HG03064 (cell line): ENCODE measurements around the gene ANKMY1.
"Not testable (repeated sequence)": the region's sequence is repeated elsewhere in the genome, so short reads cannot be mapped to it uniquely, and the experiment has no call there.

Source experiments
- ATAC-seq: cut with Tn5 transposase; IDR thresholded peaks from one replicate; pipeline ENCODE4 v1.9.1; 2021; ENCODE audit warnings: low read depth; ENCODE audit not compliant: unreplicated experiment

ANKMY1 gene

DNA sequence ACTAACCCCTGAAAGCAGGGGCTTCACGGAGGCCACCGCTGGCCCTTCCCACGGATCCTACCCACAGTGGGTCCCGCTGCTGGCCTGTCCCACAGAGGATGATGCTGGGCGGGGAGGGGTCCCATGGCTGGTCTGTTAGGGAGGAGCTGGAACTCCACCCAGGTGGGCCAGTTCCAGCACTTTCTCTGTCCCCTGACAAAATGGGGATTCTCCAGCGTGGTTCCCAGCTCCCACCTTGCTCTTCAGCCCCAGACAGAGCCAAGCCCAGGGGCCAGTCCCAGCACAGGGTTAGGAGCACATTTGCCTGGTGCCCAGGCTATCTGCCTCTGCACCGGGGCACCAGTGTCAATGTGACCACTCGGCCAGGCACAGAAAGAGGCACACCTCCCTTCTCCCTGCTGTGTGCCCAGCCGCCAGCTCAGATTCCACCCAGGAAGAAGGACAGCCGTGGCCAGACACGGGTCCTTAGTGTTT lies 50.0 kb downstream of the ANKMY1 start:
- ATAC-seq, result no peak

DNA sequence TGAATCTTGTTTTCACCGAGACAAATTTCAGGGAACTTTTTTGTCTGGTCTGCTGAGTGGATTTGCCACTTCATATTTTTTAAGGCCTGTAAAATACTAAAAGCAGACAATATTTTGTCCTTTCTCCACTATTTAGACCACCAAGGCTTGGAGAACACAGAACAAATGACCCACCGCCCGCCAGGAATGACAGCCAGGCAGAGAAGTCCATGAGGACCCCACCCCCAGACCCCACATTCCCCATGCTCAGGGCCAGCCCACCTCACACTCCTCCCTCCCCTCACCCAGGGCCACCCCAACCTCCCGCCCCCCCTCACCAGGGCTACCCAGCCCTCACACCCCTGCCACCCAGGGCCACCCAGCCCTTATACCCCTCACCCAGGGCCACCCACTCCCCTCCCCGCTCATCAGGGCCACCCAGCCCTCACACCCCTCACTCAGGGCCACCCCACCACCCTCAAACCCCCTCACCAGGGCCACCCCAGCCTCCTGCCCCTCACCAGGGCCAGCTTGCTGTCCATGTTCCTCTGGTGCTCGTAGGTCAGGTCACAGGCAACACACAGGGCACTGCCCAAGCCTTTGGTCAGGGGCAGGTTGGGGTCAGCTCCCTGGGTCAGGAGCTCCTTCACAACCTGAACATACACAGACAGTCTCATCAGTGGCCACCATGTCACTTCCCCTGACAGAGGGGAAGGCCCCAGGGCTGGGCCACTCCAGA lies 50.6 kb downstream of the ANKMY1 start:
- ATAC-seq, result no peak

GRCh38 chr2:240506406-240507059 lies 51.3 kb downstream of the ANKMY1 start:
- ATAC-seq, result no peak

DNA sequence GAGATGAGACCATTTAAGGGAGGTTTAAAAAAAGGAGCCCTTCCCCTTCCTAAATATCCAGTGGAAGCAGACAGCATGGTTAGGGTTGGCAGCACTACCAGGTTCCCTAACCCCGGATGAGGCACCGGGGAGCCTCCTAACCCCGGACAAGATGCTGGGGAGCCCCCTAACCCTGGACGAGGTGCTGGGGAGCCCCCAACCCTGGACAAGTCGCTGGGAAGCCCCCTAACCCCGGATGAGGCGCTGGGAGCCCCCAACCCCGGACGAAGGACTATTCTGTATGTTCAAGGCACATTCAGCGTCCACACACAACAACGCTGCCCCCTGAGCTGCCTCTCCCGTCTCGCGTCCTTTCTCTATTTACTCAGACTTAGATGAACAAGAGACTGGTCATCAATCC lies 51.9 kb downstream of the ANKMY1 start:
- no peak for ATAC-seq

DNA sequence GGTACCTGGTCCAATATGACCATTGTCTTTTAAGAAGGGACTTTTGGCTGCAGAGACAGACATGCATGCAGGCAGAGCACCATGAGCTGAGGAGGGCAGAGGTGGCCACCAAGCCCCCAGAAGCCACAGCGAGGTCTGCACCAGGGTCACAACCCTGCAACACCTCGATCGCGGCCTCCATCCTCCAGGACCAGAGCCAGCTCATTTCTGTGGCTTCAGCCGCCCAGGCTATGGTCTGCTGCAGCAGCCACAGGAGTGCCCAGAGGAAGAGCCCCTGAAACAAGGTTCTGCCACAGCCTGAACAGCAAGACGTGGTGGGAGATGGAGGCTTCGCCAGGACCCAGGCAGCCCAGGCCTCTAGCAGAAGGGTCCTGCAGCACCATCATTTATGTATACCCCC lies 53.9 kb downstream of the ANKMY1 start:
- no peak for ATAC-seq

GRCh38 chr2:240503375-240503774 lies 54.4 kb downstream of the ANKMY1 start:
- no peak for ATAC-seq

DNA sequence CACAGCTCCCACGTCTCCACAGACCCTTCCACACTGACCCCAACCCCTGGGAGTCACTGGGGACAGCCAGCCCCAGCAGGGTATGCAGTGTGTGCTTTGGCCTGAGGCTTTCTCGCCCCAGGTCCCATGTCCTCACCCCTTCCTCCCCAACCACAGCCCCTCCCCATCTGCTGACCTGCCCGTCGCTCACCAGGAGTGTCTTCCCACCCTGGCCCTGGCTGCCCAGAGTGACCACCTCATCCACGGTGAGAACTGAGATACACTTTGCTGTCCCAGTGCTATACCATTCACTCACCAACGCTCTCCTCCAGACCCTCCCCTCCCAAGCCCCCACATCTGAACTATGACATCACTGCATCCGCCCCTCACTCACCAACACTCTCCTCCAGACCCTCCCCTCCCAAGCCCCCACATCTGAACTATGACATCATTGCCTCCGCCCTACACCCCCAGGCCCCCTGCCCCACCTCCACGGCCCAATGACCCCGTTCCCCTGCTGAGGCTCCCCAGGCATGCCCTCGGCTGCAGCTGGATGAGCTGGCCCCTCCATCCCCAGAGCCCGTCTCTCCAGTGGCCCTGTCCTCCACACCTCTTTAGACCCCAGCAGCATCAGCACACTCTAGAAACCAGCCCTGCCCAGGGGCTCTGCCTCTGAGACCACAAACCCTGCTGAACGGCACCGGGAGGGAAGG lies 55.2 kb downstream of the ANKMY1 start:
- ATAC-seq, result no peak

DNA sequence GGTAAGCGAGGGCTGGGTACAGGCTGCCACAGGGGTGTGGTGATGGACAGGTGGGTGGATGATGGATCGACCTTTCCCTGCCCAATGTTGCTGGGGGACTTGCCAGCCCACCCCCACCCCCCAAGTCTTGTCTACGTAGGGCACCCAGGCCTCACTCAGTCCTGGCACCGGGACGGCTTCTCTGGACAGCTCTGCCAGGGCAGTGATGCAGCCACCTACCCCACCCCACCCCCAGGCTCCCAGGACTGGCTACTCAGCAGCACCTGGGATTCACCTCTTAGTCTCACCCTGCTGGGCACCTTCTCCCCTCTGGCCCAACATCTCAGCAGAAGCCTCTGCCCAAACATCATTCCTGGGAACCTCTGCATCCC lies 55.7 kb downstream of the ANKMY1 start:
- no peak for ATAC-seq

- ATAC-seq, result no peak
These were observed 56.2 kb downstream of the ANKMY1 start for GRCh38 chr2:240501531-240501991.

DNA sequence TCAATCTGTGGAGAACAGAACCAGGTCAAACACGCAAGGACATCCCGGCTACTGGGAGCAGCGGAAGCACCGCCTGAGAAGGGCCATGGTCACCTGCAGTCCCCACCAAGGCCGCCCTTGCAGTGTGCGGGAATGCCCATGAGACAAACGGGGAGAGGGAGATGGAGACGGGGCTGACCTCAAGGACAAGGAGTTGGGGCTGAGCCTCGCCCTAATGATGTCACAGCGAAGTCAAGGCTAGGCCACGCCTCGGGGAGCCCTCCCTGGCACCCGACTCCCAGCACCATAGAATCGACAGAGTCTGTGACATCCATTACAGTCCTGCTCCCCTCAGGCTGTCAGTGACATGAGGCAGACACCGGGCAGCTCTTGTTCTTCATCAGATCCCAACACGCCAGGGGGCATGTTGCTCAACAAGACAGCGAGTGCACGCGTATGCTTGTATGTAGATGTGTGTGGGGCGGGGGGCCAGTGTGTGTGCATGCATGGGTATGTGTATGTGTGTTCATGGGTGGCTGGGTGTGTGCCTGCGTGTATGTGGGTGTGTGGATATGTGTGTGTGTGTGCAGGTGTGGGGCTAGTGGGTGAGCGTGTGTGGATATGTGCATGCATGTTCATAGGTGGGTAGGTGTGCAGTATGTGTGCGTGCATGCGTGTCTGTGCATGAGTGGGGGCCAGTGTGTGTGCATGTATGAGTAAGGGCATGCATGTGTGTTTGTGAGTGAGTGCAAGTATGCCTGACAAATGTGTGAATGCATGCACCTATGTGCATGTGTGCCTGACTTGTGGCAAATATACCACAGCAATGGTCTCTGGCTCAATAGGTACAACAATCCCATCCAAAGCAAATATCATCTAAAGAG lies 57.0 kb downstream of the ANKMY1 start:
- ATAC-seq, result no peak

DNA sequence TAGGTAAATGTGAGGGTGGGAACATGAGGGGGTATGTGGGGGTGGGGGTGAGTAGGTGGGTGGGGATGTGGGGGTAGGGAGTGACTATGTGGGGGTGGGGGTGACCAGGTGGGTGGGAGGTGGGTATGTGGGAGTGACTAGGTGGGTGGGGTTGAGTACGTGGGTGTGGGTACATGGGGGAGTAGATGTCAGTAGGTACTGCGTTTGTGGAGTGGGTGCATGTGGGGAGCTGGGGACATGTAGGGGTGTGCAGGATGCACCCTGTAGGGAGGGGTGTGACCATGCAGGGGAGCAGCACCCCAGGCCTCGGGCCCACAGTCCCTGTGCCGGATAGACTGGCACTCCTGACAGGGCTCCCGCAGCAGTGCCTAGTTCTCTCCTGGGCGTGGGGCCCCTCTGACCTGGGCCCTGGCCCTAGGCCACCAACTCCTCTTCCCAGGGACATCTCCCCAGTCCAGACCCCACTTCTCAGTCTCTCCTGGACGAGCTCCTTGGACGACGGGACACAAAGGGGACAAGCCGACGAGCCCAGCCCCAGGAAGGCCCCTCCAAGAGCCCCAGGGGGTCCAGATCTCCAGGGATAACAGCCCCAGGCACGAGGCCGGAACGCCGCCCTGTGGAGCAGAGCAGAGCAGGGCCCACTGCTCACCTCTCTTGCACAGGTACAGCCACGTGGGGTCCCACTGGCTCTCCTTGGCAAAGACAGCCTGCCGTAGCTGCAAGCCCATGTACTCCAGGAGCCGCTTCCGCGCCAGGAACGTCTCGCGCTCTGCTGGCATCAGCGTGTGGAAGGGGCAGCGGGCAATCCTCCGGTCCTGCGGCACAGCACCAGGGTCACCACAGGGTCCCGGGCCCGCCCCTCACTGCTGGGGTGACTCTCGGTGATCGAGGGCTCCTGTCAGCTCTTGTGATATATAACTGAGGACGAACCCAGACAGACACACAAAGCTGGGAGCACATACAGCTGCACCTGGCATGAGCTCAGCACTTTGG lies 58.2 kb downstream of the ANKMY1 start:
- no peak for ATAC-seq

- ATAC-seq, result no peak
These were observed 58.9 kb downstream of the ANKMY1 start for GRCh38 chr2:240498958-240499260.

GRCh38 chr2:240498171-240498957 lies 59.4 kb downstream of the ANKMY1 start:
- ATAC-seq, result no peak

GRCh38 chr2:240497082-240497481 lies 60.7 kb downstream of the ANKMY1 start:
- not testable (repeated sequence) for ATAC-seq

- not testable (repeated sequence) for ATAC-seq
These were observed 62.8 kb downstream of the ANKMY1 start for GRCh38 chr2:240494942-240495341.

GRCh38 chr2:240494194-240494793 lies 63.5 kb downstream of the ANKMY1 start:
- no peak for ATAC-seq

- ATAC-seq, result no peak
These were observed 66.3 kb downstream of the ANKMY1 start for GRCh38 chr2:240491483-240491882.

GRCh38 chr2:240482141-240482540 lies 75.6 kb downstream of the ANKMY1 start:
- ATAC-seq, result no peak
